Vagina (tissue), 2 donors: ENCODE measurements around the gene FANCC.

Experiments used
- CTCF ChIP-seq, 3 experiments: fragments of 450-650 bp in 2 of 3; fragments of 200-600 bp in 1 of 3; sonication (generic) in 1 of 3; IDR thresholded peaks; one replicate each; pipeline ENCODE4 v1.5.1; 2017 to 2019; ENCODE audit warnings: antibody characterized with exemption in 3 of 3, mild to moderate bottlenecking in 2 of 3, moderate library complexity in 2 of 3
- POLR2A ChIP-seq, 2 donors: fragments of 450-650 bp; IDR thresholded peaks; one replicate each; pipeline ENCODE4 v1.6.1; 2017; ENCODE audit warnings: antibody characterized with exemption in 2 of 2, mild to moderate bottlenecking in 2 of 2, moderate library complexity in 2 of 2
- POLR2AphosphoS5 ChIP-seq, 2 donors: sonication (generic); formaldehyde crosslinking; IDR thresholded peaks; one replicate each; pipeline ENCODE4 v1.9.0; 2017; ENCODE audit warnings: antibody characterized with exemption in 2 of 2, mild to moderate bottlenecking in 2 of 2, low read depth in 1 of 2; ENCODE audit not compliant: insufficient read depth in 1 of 2

GRCh38 chr9:95343725-95344287 is 26.3 kb upstream of the FANCC start:
- TF ChIP-seq CTCF (IDR thresholded peaks at IDR 0.05): no peak
- TF ChIP-seq POLR2A (IDR thresholded peaks at IDR 0.05): no peak
- TF ChIP-seq POLR2AphosphoS5 (IDR thresholded peaks at IDR 0.05; ENCODE audit: insufficient read depth in 1 of 2, low read depth in 1 of 2): no peak
